Naive thymus-derived CD8-positive, alpha-beta T cell (primary cell): ENCODE data around the gene ZNF382. TPM values are rescaled to one million over a fixed set of nuclear protein-coding genes. Genes with fewer than 3 reads are reported as not detected.

Experiments
- polyA plus RNA-seq, 3 donors: library from polyadenylated mRNA; unstranded; fragments of 300-500 nt; fragmentation: Illumina TruSeq; gene quantifications; one replicate each; pipeline ENCODE4 v1.2.3, GENCODE V29; 2021
- total RNA-seq, 8 experiments: library from RNA in 2 of 8; stranded (reverse) in 2 of 8; gene quantifications; one replicate each; pipeline ENCODE4 v1.2.3 and lab custom pipeline; 2021 to 2026

Gene ZNF382
- total and polyA plus RNA-seq, 5 experiments from 2014 or later = 3.3 to 25.2 (median 7.9) TPM

Other genes with a start within 250 kb of the ZNF382 start
- 10 to 100 TPM; 21.3 to 22.1 TPM for gene ZFP14, start 226.1 kb upstream of the ZNF382 start, total RNA-seq
- 1 to 10 TPM; 3.4 to 5.5 (median 4.6) TPM for gene ZFP14, start 226.1 kb upstream of the ZNF382 start, polyA plus RNA-seq
- gene ZFP82, start 186.7 kb upstream of the ZNF382 start, total RNA-seq = 10 to 100 TPM; 10.1 to 12.4 TPM
- 10 to 100 TPM in 1 of 3 donors, 1 to 10 TPM in 2; 2.8 to 13.5 (median 5.3) TPM for gene ZFP82, start 186.7 kb upstream of the ZNF382 start, polyA plus RNA-seq
- 10 to 100 TPM; 22.7 to 24.2 TPM for gene ZNF566, start 115.8 kb upstream of the ZNF382 start, total RNA-seq
- 10 to 100 TPM in 2 of 3 donors, 1 to 10 TPM in 1; 9.0 to 23.8 (median 13.2) TPM for gene ZNF566, start 115.8 kb upstream of the ZNF382 start, polyA plus RNA-seq
- gene ZNF260, start 77.0 kb upstream of the ZNF382 start, total RNA-seq = 10 to 100 TPM; 19.1 to 20.5 TPM
- gene ZNF260, start 77.0 kb upstream of the ZNF382 start, polyA plus RNA-seq = 1 to 10 TPM; 5.5 to 9.8 (median 8.2) TPM
- gene ZNF529, start 32.0 kb upstream of the ZNF382 start, total RNA-seq = 10 to 100 TPM; 36.1 to 40.8 TPM
- 10 to 100 TPM in 1 of 3 donors, 1 to 10 TPM in 2; 8.0 to 10.6 (median 9.9) TPM for gene ZNF529, start 32.0 kb upstream of the ZNF382 start, polyA plus RNA-seq
- gene ZNF461, start 61.5 kb downstream of the ZNF382 start, total RNA-seq = 10 to 100 TPM; 24.2 to 25.0 TPM
- 1 to 10 TPM; 3.3 to 4.5 (median 3.5) TPM for gene ZNF461, start 61.5 kb downstream of the ZNF382 start, polyA plus RNA-seq
- gene ZNF567, start 82.3 kb downstream of the ZNF382 start, total RNA-seq = 10 to 100 TPM; 17.6 to 20.7 TPM
- gene ZNF567, start 82.3 kb downstream of the ZNF382 start, polyA plus RNA-seq = 10 to 100 TPM in 1 of 3 donors, 1 to 10 TPM in 2; 6.3 to 11.0 (median 9.6) TPM
- 1 to 10 TPM; 4.6 to 7.0 TPM for gene ZNF850, start 167.5 kb downstream of the ZNF382 start, total RNA-seq
- under 1 TPM; 0.40 to 0.93 (median 0.54) TPM for gene ZNF850, start 167.5 kb downstream of the ZNF382 start, polyA plus RNA-seq
- gene ZNF790, start 233.1 kb downstream of the ZNF382 start, total RNA-seq = 10 to 100 TPM; 16.6 to 20.6 TPM
- gene ZNF790, start 233.1 kb downstream of the ZNF382 start, polyA plus RNA-seq = 1 to 10 TPM; 5.1 to 6.6 (median 5.7) TPM
- 10 to 100 TPM; 16.0 to 19.6 TPM for gene ZNF345, start 245.6 kb downstream of the ZNF382 start, total RNA-seq
- 1 to 10 TPM; 5.1 to 10.0 (median 6.8) TPM for gene ZNF345, start 245.6 kb downstream of the ZNF382 start, polyA plus RNA-seq